Stimulated activated naive CD4-positive, alpha-beta T cell treated with Interleukin-2 at 50 U/mL for 16 hours (primary cell): ENCODE measurements around the gene MAP3K20.
"Not testable (repeated sequence)": the region's sequence is repeated elsewhere in the genome, so short reads cannot be mapped to it uniquely, and the experiment has no call there.

Experiments used
- DNase-seq: peaks from one replicate; lab custom pipeline; 2025; lab: John Stamatoyannopoulos, UW

The MAP3K20 gene

GRCh38 chr2:173235947-173236803 lies 160.5 kb downstream of the MAP3K20 start:
- DNase-seq = no peak

DNA sequence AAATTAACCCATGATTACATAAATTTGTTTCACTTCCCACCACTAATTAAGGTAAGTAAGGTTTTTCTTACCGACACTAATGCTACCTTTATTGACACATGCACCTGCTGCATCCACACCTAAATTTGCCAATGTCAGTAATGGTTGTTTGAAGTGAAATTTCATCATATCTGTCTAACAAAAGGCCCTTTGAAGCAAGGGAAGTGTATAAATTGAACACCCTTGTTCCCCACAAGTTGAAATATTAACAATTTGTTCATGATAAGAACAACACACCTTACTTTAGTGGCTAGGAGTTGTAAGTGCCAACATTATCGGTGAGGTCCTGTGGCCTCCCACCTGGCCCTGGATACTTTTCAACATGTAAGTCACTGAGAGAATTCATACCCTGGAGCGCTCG lies 162.7 kb downstream of the MAP3K20 start:
- DNase-seq = no peak

DNA sequence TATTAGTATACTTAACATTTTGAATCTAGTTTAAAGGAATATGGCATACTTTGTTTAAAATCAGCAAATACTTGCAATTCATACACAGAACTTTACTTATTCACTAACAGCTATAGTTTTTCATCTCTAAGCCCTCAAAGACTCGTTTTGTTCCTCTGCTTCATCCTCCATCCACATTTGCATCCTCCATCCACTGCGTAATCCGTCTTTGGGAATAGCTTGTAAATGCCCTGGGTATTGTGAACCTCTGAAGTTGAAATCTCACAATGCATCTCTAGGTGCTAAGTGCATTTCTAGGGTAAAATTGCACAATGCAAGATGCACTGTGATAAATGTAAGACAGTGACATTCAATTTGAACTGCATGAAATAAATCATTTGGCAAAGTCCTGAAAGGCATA lies 163.2 kb downstream of the MAP3K20 start:
- no peak for DNase-seq

- DNase-seq = no peak
Measured at GRCh38 chr2:173239644-173240043, 164.0 kb downstream of the MAP3K20 start.

DNA sequence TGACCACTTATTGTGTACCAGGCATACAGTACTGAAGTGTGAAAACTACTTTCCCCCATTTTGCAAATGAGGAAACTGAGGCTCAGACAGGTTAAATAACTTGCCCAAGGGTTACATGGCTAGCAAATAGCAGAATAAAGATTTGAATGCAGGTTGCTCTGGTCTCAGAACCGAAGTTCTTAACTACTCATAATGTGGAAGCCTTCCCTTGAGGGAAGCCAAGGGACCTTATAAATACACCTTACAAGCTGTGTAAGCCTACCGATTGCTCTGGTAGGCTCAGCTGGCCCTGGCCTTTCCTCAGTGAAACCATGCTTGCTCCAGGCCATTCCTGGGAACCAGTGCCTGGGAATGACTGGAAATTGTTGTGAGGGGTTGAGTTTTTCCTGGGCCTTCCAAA lies 164.4 kb downstream of the MAP3K20 start:
- no peak for DNase-seq

- no peak for DNase-seq
Measured at GRCh38 chr2:173241643-173242042, 166.0 kb downstream of the MAP3K20 start.

GRCh38 chr2:173247156-173247555 lies 171.5 kb downstream of the MAP3K20 start:
- no peak for DNase-seq

GRCh38 chr2:173248381-173248780 lies 172.7 kb downstream of the MAP3K20 start:
- DNase-seq = no peak

- no peak for DNase-seq
Measured at GRCh38 chr2:173249661-173250641, 174.3 kb downstream of the MAP3K20 start.

GRCh38 chr2:173251225-173251624 lies 175.6 kb downstream of the MAP3K20 start:
- no peak for DNase-seq

DNA sequence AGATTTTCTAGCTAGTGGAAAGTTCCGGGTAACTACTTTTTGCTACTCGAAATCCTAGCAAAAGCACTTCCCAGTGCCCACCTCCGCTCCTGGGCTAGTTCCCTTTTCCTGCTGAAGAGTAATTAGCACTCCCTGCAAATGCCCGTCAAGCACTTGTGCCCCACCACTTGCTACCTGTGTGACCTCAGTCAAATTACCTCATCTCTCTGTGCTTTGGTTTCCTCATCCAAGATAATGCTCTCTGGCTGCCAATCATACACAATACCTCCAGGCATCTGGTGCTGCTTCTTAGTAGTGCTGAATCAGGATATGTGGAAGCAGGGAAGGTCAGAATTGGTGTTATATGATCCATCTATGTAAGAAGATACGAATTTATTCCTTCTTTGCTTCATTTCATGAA lies 176.9 kb downstream of the MAP3K20 start:
- no peak for DNase-seq

DNA sequence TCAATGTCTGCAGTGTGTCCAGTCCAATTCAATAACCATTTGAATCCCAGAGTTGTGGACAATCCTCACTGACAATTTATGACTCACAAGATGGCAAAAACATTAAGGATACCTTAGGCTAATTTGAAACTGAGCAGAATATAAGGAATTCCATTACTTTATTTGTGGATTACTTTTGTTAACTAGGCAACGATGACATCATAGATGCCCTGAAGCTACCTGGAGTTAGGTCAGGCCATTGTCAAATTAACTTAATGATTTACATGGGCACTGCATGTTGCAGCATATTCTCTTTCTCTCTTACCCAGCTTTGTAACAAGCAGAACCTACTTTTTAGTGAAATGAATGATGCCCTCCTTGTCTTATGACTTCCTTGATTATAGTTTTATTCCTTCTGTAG lies 179.0 kb downstream of the MAP3K20 start:
- DNase-seq = no peak

DNA sequence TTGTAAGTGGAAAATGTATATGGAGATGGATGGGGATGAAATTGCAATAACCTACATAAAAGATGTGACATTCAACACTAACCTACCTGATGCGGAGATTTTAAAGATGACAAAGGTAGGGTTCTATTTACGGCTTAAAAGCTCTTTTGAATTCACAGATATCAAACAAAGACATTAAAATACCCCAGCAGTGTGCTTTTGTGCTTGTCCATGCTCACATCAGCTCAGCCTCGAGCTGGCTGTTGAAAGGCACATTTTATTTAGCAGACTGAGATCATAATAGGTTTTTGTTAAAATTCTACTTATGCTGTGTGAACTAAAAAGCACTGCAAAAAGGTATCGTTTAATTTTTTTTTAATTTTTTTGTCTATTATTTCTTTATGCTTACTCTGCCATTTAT lies 183.1 kb downstream of the MAP3K20 start:
- DNase-seq = no peak

DNA sequence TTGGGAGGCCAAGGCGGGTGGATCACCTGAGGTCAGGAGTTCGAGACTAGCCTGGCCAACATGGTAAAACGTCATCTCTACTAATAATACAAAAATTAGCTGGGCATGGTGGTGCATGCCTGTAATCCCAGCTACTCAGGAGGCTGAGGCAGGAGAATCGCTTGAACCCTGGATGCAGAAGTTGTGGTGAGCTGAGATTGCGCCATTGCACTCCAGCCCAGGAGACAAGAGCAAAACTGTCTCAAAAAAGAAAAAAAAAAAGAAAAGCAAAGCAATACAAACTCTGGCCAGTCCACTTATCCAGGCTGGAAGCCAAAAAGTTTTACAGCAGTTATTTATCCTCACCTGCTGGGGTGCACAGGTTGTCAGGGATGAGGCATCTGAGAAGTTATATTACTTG lies 186.7 kb downstream of the MAP3K20 start:
- DNase-seq = not testable (repeated sequence)

GRCh38 chr2:173264151-173264550 lies 188.5 kb downstream of the MAP3K20 start:
- DNase-seq = no peak

- DNase-seq = no peak
Measured at GRCh38 chr2:173264603-173265366, 189.1 kb downstream of the MAP3K20 start.

DNA sequence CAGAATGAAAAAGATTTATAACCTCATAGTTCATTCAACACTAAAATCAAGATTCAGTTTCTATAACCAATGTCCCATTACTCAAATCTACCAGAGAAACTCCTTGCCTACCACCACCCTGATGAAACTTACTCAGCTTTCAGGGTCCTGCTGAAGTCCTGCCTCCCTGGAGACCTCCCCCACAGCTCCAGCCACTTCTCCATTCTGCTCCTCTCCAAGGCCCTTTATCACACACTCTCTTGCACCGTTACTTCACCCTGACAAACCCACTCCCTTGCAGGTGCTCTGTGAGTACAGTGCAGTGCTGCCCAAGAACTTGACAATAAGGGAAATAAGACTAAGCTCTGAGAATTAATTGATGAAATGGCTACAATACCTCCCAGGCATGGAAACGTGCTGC lies 195.5 kb downstream of the MAP3K20 start:
- no peak for DNase-seq

DNA sequence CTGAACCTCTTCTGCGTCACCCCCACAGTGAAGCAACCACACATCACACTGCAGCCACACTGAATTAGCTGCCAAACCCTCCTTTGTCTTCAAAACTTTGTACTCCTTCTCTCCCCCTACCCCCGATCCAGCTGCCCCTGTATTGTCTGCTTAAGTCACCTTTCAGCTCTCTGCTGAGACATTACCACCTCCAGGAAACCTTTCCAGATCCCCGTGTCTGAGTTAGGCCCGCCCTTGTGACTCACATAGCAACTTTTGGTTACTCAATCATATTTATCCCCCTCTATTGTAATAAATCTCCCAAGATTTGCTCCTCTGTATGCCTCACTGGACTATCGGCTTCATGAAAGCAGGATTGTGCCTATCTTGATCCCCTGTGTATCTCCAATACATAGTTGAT lies 196.2 kb downstream of the MAP3K20 start:
- no peak for DNase-seq

- no peak for DNase-seq
Measured at GRCh38 chr2:173272849-173273248, 197.2 kb downstream of the MAP3K20 start.

DNA sequence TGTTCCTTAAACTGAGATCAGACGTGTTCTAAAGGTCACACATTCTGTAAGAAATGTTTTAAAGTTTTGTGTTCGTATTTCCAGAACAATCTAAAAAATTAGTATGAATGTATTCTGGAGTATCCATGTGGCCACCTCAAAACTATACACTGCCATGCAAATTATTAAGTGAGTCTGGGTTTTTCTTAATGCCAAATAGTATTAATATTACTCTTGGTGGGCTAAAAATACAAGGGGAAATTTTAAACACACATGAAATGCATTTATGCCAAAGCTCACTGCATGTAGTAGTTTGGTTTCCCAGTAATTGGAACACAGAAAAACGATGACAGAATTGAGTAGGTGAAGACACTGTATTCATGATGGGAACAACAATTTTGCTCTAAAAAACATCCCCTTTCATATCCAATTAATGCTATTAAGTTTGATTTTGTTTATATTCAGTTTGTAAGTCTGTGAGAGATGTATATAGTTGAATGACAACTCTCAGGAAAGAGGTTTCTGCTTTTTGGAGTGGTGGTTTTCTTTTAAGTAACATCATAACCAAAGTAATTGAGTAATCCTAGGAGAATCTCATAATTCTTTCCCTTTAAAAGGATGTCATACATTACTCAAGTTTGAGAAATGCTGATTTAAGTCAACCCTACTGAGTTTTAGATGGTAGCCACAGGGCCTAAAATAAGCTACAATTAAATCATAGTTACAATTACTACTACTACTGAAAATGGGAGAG lies 203.3 kb downstream of the MAP3K20 start:
- no peak for DNase-seq

- no peak for DNase-seq
Measured at GRCh38 chr2:173279527-173279868, 203.9 kb downstream of the MAP3K20 start.

GRCh38 chr2:173280853-173281252 lies 205.2 kb downstream of the MAP3K20 start:
- no peak for DNase-seq
